ENCODE results near the gene PLXNA4. TPM values are rescaled to one million over a fixed set of nuclear protein-coding genes. Genes with fewer than 3 reads are reported as not detected.

PLXNA4 gene
- polyA plus RNA-seq, 3 donors from 2014 or later: 0.53 to 1.3 (median 0.56) TPM

DNA sequence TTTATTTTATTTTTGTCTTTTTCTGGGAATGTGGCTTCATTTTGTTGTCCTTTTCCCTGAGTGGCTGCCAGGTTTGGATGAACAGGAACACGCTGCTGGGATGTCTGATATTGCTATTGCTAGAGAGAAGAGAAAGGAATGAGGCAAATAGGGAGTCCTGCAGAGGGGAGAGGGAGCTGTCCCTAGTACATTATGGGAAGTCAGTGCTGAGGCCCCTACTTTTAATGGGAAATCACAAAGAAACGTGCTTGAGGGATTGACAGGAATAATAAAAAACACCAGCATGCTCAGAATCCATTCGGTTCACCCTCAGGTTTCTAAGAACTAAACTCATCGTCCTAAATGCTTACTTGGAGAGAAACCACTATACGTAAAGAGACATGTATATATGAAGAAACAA lies 306.6 kb downstream of the PLXNA4 start:
- no peak for DNase-seq
- peaks cover 0 to 3% (median 0%) of the 10 kb centered on the region in 3 donors for H3K27me3 Mint-ChIP-seq (ENCODE audit: low read depth in 3 of 3)
- no peak overlapping the region for H3K4me3 Mint-ChIP-seq
- H3K27ac Mint-ChIP-seq: no peak overlapping the region
- H3K9me3 Mint-ChIP-seq: no peaks in the 10 kb centered on the region
- H3K4me1 Mint-ChIP-seq: no peaks in the 10 kb centered on the region
- H3K36me3 Mint-ChIP-seq: no peaks in the 10 kb centered on the region

DNA sequence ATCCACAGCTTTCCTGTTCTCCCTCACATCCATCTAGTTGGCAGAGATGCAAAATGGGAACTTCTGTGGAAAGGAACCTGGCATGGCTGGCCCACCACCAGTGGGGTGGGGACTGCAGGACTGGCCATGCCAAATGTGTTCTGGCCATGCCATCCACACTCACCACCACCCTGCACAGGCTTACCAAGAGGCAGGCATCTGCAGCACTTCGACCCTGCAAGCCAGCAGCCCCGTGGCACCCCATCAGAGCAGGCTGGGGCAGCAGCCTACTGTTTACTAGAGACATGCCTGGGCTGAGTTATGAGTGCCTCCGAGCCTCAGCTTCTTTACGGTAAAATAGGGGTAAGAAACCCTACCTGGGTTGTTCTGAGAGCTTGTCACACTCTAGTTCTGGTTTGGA lies 313.1 kb downstream of the PLXNA4 start:
- peaks cover 0 to 3% (median 0%) of the 10 kb centered on the region in 3 donors for H3K27me3 Mint-ChIP-seq (ENCODE audit: low read depth in 3 of 3)
- H3K4me1 Mint-ChIP-seq: no peaks in the 10 kb centered on the region
- H3K27ac Mint-ChIP-seq: no peak overlapping the region
- DNase-seq: no peak
- H3K9me3 Mint-ChIP-seq: no peaks in the 10 kb centered on the region
- no peak overlapping the region for H3K4me3 Mint-ChIP-seq
- no peaks in the 10 kb centered on the region for H3K36me3 Mint-ChIP-seq

DNA sequence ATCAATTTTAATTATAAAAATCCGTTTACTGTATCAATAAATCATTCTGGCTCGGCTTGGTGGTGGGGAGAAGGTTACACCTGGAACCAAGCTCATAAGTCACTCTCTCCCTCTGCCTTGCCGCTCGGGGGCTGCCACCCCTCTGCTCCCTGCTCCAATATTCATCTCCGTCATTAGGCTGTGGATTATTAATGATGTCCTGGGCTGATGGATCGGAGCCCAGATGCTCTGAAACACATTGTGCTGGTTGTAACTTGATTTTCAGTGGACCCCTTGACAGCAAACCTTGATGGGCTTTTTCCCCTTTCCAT lies 314.2 kb downstream of the PLXNA4 start:
- Mint-ChIP-seq H3K36me3 (no peaks in the 10 kb centered on the region), H3K4me1 (no peaks in the 10 kb centered on the region), H3K27ac (no peak overlapping the region), H3K27me3 (ENCODE audit: low read depth in 3 of 3) (peaks cover 0 to 3% (median 0%) of the 10 kb centered on the region in 3 donors), H3K9me3 (no peaks in the 10 kb centered on the region), H3K4me3 (no peak overlapping the region)
- DNase-seq: no peak

DNA sequence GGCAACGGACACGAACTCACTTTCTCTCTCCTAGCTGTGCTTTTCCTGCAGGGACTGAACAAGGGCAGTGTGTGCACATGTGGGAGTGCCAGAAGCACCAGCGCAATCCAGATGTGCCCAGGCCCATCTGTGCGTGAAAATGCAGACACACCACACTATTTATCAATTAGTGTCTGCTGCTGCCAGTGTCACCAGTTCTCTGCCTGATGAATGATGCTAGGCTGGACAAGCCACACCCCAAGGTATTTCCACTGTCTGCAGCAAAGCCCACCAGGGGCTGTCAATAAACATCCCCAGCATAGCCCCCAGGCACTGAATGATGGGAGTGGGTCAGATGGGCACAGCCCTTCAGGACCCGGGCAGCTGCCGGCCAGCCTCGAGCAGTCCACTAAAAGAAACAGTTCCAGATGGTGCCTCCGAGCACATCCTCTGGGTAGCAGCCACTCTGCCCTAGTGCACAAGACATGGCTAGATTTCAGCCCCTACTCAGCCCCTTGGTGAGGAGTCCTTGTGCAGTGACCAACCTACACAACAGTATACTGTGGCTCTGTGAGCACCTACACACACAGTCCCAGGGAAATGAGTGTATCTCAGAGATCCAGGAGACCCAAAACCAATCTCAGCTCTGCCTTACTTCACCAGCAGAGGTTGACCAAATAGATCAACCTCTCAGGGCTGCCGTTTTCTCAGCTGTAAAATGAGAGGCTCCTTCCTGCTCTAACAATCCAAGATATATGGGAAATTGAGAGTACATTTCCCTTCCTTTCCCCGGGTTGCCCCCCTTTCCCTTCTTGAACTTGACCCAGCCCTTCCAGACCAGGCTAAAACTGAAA lies 314.7 kb downstream of the PLXNA4 start:
- peaks cover 0 to 3% (median 0%) of the 10 kb centered on the region in 3 donors for H3K27me3 Mint-ChIP-seq (ENCODE audit: low read depth in 3 of 3)
- peaks cover 0 to 2% of the 10 kb centered on the region in 2 donors for H3K4me1 Mint-ChIP-seq
- H3K36me3 Mint-ChIP-seq: no peaks in the 10 kb centered on the region
- DNase-seq: no peak
- no peak overlapping the region for H3K4me3 Mint-ChIP-seq
- no peak overlapping the region for H3K27ac Mint-ChIP-seq
- no peaks in the 10 kb centered on the region for H3K9me3 Mint-ChIP-seq

DNA sequence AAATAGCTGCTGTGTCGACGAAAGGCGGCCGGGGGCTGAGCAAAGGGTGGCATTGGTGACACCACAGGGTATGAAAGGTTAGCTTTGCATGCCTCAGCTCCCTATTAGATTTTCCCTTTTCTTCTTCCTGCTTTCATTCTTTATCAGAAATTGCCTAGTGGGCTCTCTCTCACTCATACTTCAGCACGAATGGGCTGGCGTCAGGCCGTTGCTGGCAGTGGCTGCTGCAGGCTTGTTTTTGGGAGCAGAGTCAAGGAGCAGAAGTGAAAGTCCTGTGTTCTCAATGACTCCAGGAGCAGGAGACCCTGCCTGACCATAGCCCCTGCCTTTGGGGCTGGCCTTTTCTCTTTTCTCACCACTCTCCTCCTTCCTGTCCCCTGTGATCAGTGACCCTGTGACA lies 318.0 kb downstream of the PLXNA4 start:
- peaks cover 0 to 6% (median 5%) of the 10 kb centered on the region in 3 donors for H3K27me3 Mint-ChIP-seq (ENCODE audit: low read depth in 3 of 3)
- no peak for DNase-seq
- H3K4me1 Mint-ChIP-seq: peaks cover 0 to 2% of the 10 kb centered on the region in 2 donors
- H3K9me3 Mint-ChIP-seq: no peaks in the 10 kb centered on the region
- H3K27ac Mint-ChIP-seq: no peak overlapping the region
- H3K4me3 Mint-ChIP-seq: no peak overlapping the region
- H3K36me3 Mint-ChIP-seq: no peaks in the 10 kb centered on the region

DNA sequence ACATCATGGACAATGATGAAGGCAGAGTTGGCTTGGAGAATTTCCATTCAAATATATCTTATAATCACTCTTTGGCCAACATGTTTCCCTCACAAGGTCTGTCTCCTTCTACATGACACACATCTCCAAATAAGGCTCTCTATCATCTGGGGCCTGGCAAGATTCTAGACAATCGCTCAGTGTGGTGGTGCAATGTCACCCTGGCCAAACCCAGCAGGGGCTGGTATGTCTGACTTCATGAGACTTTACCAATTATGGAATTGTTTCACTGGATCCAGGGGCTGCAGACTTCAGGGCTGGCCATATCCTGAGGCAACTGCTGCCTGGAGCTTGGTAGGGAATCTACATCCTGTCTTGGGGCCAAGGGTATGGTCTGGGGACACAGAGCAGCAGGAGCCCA lies 319.0 kb downstream of the PLXNA4 start:
- no peak for DNase-seq
- H3K4me3 Mint-ChIP-seq: no peak overlapping the region
- no peaks in the 10 kb centered on the region for H3K9me3 Mint-ChIP-seq
- no peak overlapping the region for H3K27ac Mint-ChIP-seq
- peaks cover 0 to 2% of the 10 kb centered on the region in 2 donors for H3K4me1 Mint-ChIP-seq
- peaks cover 0 to 6% (median 5%) of the 10 kb centered on the region in 3 donors for H3K27me3 Mint-ChIP-seq (ENCODE audit: low read depth in 3 of 3)
- H3K36me3 Mint-ChIP-seq: no peaks in the 10 kb centered on the region

DNA sequence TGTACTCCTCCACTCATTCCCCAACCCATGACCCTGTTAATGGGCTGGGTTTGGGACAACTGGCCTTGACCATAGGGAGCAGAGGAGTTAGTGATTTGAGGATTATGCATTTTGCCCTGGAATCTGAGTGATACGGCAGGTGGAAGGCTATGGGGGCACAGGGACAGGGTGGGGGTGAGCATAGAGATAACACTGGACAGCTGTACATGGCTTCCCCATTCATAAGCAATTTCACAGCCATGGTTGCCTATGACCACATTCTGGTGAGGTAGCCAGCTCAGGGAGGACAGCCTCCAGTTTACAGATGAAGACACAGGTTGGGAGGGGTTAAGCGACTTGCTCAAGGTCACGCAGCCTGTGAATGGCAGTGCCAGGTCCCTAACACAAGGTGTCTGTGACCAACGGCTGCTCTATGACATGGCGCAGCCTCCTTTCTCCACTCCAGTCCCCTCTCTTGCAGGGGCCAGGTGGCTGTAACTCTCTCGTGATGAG lies 319.5 kb downstream of the PLXNA4 start:
- Mint-ChIP-seq H3K4me3 (no peak overlapping the region), H3K27ac (no peak overlapping the region), H3K4me1 (peaks cover 0 to 2% of the 10 kb centered on the region in 2 donors), H3K36me3 (no peaks in the 10 kb centered on the region), H3K27me3 (ENCODE audit: low read depth in 3 of 3) (peaks cover 0 to 6% (median 5%) of the 10 kb centered on the region in 3 donors), H3K9me3 (no peaks in the 10 kb centered on the region)
- no peak for DNase-seq

DNA sequence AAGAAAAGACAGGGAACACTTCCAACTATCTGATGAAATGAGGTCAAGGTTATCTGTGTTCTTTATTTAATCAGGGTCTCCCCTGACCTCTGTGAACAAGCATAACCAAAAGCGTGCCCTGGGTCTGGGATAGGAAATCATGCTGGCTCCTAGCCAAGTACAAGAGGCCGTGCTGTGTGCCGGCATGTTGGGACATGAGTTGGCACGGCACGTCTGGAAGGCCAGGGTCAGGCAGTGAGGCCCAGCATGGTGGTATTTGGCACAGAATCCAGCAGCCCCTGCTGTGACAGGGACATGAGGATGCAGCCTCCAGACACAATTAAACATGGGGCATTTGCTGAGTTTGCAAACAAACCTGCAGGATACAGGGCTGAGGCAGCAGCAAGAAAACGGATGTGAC lies 320.4 kb downstream of the PLXNA4 start:
- Mint-ChIP-seq H3K27me3 (ENCODE audit: low read depth in 3 of 3) (peaks cover 0 to 9% (median 8%) of the 10 kb centered on the region in 3 donors), H3K27ac (no peak overlapping the region), H3K9me3 (no peaks in the 10 kb centered on the region), H3K36me3 (no peaks in the 10 kb centered on the region), H3K4me1 (peaks cover 0 to 2% of the 10 kb centered on the region in 2 donors), H3K4me3 (no peak overlapping the region)
- DNase-seq: no peak

DNA sequence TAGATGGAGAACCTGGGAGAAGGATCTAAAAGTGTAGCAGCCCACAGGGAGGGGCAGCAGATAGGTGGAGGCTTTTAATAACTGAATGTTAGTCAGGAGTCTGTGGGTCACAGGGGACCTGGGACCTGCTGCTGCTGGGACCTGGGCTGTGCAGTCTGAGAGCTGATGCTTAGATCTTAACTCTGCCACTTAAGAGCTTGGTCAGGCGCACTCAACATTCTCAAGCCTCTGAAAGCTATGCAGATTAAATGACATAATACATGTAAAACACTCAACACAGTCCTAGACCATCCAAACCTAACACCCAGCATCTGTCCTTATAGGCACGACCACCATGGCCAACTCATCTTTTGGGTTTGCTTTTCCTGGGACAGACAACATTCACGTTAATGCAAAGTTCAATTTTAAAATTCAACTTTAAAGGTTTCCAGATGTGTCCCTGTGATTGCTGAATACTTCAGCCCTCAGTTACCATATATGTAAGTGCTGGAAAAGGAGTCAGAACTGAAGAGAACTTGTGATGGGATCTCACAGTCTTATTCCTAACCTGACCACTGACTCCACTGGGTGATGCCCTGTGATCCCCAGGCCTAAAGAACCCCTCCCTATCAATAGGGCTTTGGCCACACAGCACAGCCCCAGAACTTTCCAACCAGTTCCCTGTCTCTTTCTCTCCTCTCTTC lies 321.0 kb downstream of the PLXNA4 start:
- H3K27me3 Mint-ChIP-seq (ENCODE audit: low read depth in 3 of 3): peaks cover 0 to 9% (median 8%) of the 10 kb centered on the region in 3 donors
- no peak for DNase-seq
- no peak overlapping the region for H3K4me3 Mint-ChIP-seq
- peaks cover 0 to 2% of the 10 kb centered on the region in 2 donors for H3K4me1 Mint-ChIP-seq
- H3K27ac Mint-ChIP-seq: no peak overlapping the region
- no peaks in the 10 kb centered on the region for H3K9me3 Mint-ChIP-seq
- H3K36me3 Mint-ChIP-seq: no peaks in the 10 kb centered on the region

DNA sequence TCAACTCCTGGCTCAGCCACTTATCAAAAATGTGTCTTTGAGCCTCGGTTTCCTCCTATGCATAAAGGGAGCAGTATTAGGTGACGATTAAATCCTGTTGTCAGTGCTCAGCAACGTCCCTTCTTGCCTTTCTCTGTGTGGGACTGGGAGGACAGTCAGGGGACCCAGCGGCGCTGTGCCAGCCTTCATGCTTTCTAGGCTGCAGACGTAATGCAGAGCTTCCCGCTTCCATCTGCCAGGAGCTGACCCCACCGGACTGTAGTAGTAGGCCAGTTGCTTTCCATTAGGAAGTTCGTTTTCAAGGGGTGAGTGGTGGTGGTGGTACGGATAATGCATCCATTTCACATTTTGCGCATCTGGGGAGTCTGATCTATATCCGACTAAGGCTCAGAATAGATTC lies 321.8 kb downstream of the PLXNA4 start:
- H3K36me3 Mint-ChIP-seq: no peaks in the 10 kb centered on the region
- H3K27me3 Mint-ChIP-seq (ENCODE audit: low read depth in 3 of 3): peaks cover 0 to 8% (median 7%) of the 10 kb centered on the region in 3 donors
- no peak overlapping the region for H3K27ac Mint-ChIP-seq
- DNase-seq: no peak
- H3K4me1 Mint-ChIP-seq: peaks cover 0 to 2% of the 10 kb centered on the region in 2 donors
- H3K9me3 Mint-ChIP-seq: no peaks in the 10 kb centered on the region
- H3K4me3 Mint-ChIP-seq: no peak overlapping the region

DNA sequence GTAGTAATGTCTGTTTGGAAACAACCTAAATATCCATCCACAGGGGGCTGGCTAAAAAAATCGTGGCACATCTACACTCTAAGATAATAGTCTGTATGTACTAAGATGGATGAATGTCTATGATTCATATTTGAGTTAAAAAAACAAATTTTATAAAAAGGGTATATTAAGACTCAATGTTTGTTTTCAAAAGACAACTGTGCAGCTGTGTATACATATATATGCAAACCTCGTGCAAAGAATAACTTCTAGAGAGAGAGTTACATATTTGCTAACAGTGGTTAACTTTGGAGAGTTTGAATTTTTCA lies 323.5 kb downstream of the PLXNA4 start:
- Mint-ChIP-seq H3K27me3 (ENCODE audit: low read depth in 3 of 3) (peaks cover 0 to 11% (median 8%) of the 10 kb centered on the region in 3 donors), H3K4me3 (no peak overlapping the region), H3K27ac (no peak overlapping the region), H3K9me3 (no peaks in the 10 kb centered on the region), H3K4me1 (peaks cover 0 to 2% of the 10 kb centered on the region in 2 donors), H3K36me3 (no peaks in the 10 kb centered on the region)
- DNase-seq: no peak

DNA sequence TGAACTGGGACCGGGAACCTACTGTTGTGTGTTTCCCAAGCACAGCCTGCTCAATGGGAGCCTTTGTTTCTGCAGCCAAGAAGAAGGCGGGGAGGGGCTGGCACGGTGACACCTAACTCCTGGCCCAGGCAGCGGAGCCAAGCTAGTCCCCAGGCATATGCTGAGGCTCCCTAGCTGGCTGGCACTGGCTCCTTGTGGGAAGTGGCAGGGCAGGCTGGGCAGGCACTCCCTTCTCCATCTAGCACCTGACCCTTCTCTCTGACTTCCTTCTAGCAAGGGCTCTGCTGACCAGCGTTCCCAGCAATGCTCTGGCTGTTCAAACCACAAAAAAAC lies 325.0 kb downstream of the PLXNA4 start:
- peaks cover 0 to 12% (median 10%) of the 10 kb centered on the region in 3 donors for H3K27me3 Mint-ChIP-seq (ENCODE audit: low read depth in 3 of 3)
- no peak overlapping the region for H3K4me3 Mint-ChIP-seq
- no peaks in the 10 kb centered on the region for H3K4me1 Mint-ChIP-seq
- H3K27ac Mint-ChIP-seq: no peak overlapping the region
- H3K36me3 Mint-ChIP-seq: peaks cover 0 to 4% (median 0%) of the 10 kb centered on the region in 3 donors
- H3K9me3 Mint-ChIP-seq: peaks cover 0 to 2% (median 0%) of the 10 kb centered on the region in 6 donors
- DNase-seq: no peak

DNA sequence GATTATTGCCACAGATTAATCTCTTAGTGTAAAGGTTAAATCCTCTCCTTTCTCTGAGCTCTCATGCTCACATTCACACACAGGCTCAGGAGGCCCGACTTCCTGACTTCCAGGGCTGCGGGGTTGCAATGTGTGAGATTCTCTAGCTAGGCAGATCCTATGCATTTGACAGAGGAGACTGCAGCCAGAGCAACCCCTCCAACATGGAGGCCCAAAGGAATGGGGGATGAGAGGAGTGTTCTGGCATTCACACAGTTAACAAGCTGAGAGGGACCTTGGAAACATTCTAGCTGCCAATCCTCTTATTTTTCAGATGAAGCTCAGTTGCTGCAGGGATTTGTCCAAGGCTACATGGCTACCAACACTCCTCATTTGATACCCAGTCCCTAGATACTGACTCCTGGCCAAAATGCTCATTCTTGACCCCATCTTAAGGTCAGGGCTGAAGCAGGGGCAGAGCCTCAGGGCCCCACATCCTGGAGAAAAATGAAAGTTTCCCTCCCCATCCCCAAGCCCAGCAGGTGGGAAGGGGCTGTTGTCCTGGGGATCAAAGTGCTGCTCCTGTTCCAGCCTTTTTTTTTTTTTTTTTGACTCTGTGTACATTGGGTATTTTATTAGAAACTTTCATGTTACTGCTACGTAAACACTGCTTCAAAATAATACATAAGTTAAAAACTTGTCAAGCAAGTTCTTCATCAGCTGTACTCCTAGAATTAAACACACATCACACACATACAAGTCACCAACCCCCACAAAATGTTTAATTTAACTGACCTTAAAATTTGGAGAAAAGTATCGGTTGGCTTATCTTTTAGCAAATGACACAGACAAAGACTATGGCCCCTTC lies 325.6 kb downstream of the PLXNA4 start:
- Mint-ChIP-seq H3K4me1 (no peaks in the 10 kb centered on the region), H3K36me3 (peaks cover 0 to 4% (median 0%) of the 10 kb centered on the region in 3 donors), H3K27ac (no peak overlapping the region)

More for the DNA sequence above, 325.6 kb downstream of the PLXNA4 start:
- DNase-seq: no peak
- Mint-ChIP-seq H3K9me3 (peaks cover 0 to 2% (median 0%) of the 10 kb centered on the region in 6 donors), H3K27me3 (ENCODE audit: low read depth in 3 of 3) (peaks cover 0 to 12% (median 10%) of the 10 kb centered on the region in 3 donors), H3K4me3 (no peak overlapping the region)

All from immature natural killer cell (primary cell).